Erythroblast (primary cell): ENCODE data around the gene CCDC102B.
A peak's percentile ranks its signal among the peaks of the same experiment; 100 is the strongest.

Experiments
- DNase-seq, 2 experiments: peaks; one replicate each; lab custom pipeline; 2025; lab: John Stamatoyannopoulos, UW
- GATA1 ChIP-seq: IDR thresholded peaks from 2 replicates; pipeline ENCODE4 v1.6.1; 2011; ENCODE audit warnings: low read depth, mild to moderate bottlenecking, control low read depth, low read length, moderate library complexity
- POLR2A ChIP-seq: IDR thresholded peaks from 2 replicates; pipeline ENCODE4 v1.6.1; 2011; ENCODE audit warnings: mild to moderate bottlenecking, low read length

The CCDC102B gene

GRCh38 chr18:68791801-68792200, 6.1 kb upstream of the CCDC102B start:
- TF ChIP-seq POLR2A = no peak
- DNase-seq = no peak

GRCh38 chr18:68793951-68794350, 3.9 kb upstream of the CCDC102B start:
- DNase-seq = no peak
- no peak for TF ChIP-seq GATA1
- TF ChIP-seq POLR2A = no peak

- TF ChIP-seq GATA1 (no peak), POLR2A (no peak)
- no peak for DNase-seq
Measured at GRCh38 chr18:68796936-68797690, 767 bp upstream of the CCDC102B start.

GRCh38 chr18:68800075-68800474, 2.2 kb downstream of the CCDC102B start:
- DNase-seq = no peak
- TF ChIP-seq POLR2A = no peak

GRCh38 chr18:68803356-68803755, 5.5 kb downstream of the CCDC102B start:
- no peak for DNase-seq
- TF ChIP-seq GATA1 (no peak), POLR2A (no peak)

- no peak for DNase-seq
- no peak for TF ChIP-seq POLR2A
Measured at GRCh38 chr18:68817584-68817983, 19.7 kb downstream of the CCDC102B start.

GRCh38 chr18:68818584-68818983, 20.7 kb downstream of the CCDC102B start:
- no peak for TF ChIP-seq GATA1
- no peak for TF ChIP-seq POLR2A
- no peak for DNase-seq

- no peak for DNase-seq
- no peak for TF ChIP-seq POLR2A
Measured at GRCh38 chr18:68822926-68823325, 25.0 kb downstream of the CCDC102B start.

- no peak for DNase-seq
- TF ChIP-seq GATA1 (no peak), POLR2A (no peak)
Measured at GRCh38 chr18:68826121-68826520, 28.2 kb downstream of the CCDC102B start.

GRCh38 chr18:68830256-68831045, 32.6 kb downstream of the CCDC102B start:
- DNase-seq = no peak
- TF ChIP-seq GATA1 (no peak), POLR2A (no peak)

- DNase-seq = no peak
- TF ChIP-seq POLR2A (no peak), GATA1 (no peak)
Measured at GRCh38 chr18:68833756-68834155, 35.9 kb downstream of the CCDC102B start.

- no peak for TF ChIP-seq POLR2A
- TF ChIP-seq GATA1 = no peak
- DNase-seq = no peak
Measured at GRCh38 chr18:68837665-68838451, 40.0 kb downstream of the CCDC102B start.

- no peak for TF ChIP-seq POLR2A
- TF ChIP-seq GATA1 = no peak
- DNase-seq = no peak
Measured at GRCh38 chr18:68839701-68840100, 41.8 kb downstream of the CCDC102B start.

GRCh38 chr18:68840554-68841263, 42.8 kb downstream of the CCDC102B start:
- DNase-seq = peak in 1 of 2 experiments; percentile 23

More at GRCh38 chr18:68840554-68841263, 42.8 kb downstream of the CCDC102B start:
- TF ChIP-seq POLR2A (peak; percentile 17), GATA1 (no peak)
